ENCODE results near the gene STPG1.

Gene STPG1

GRCh38 chr1:24316645-24317044, 96.9 kb downstream of the STPG1 start:
- H3K27ac ChIP-seq, result no peak overlapping the region
- no peak for DNase-seq
- peaks cover 48% of the 10 kb centered on the region for H3K27me3 ChIP-seq (replicated peaks)
- no peak for TF ChIP-seq CTCF (IDR thresholded peaks at IDR 0.05; ENCODE audit: low read depth, low read length, missing control alignments)
- H3K4me3 ChIP-seq (ENCODE audit: low read depth, low read length), result no peak overlapping the region
- no peaks in the 10 kb centered on the region for H3K36me3 ChIP-seq (replicated peaks)
- in situ Hi-C loops (cut with HindIII; ENCODE audit: low pct_ligation_motif_present, low sequenced_read_pairs), result no loop called here

- Histone ChIP-seq H3K4me3 (ENCODE audit: low read depth, low read length) (no peak overlapping the region), H3K36me3 (replicated peaks) (no peaks in the 10 kb centered on the region), H3K27ac (no peak overlapping the region), H3K27me3 (replicated peaks) (peaks cover 40% of the 10 kb centered on the region)
- no peak for TF ChIP-seq CTCF (IDR thresholded peaks at IDR 0.05; ENCODE audit: low read depth, low read length, missing control alignments)
- in situ Hi-C loops (cut with HindIII; ENCODE audit: low pct_ligation_motif_present, low sequenced_read_pairs), result no loop called here
- DNase-seq, result no peak
Measured at GRCh38 chr1:24315391-24315790, 98.2 kb downstream of the STPG1 start.

- Histone ChIP-seq H3K36me3 (replicated peaks) (no peaks in the 10 kb centered on the region), H3K4me3 (ENCODE audit: low read depth, low read length) (no peak overlapping the region), H3K27ac (no peak overlapping the region), H3K27me3 (replicated peaks) (peaks cover 10% of the 10 kb centered on the region)
- TF ChIP-seq CTCF (IDR thresholded peaks at IDR 0.05; ENCODE audit: low read depth, low read length, missing control alignments), result no peak
- in situ Hi-C loops (cut with HindIII; ENCODE audit: low pct_ligation_motif_present, low sequenced_read_pairs), result no loop called here
- no peak for DNase-seq
Measured at GRCh38 chr1:24311741-24312140, 101.8 kb downstream of the STPG1 start.

GRCh38 chr1:24311234-24311633, 102.3 kb downstream of the STPG1 start:
- in situ Hi-C loops (cut with HindIII; ENCODE audit: low pct_ligation_motif_present, low sequenced_read_pairs), result no loop called here
- Histone ChIP-seq H3K27ac (no peak overlapping the region), H3K27me3 (replicated peaks) (peaks cover 9% of the 10 kb centered on the region), H3K4me3 (ENCODE audit: low read depth, low read length) (no peak overlapping the region), H3K36me3 (replicated peaks) (no peaks in the 10 kb centered on the region)
- no peak for TF ChIP-seq CTCF (IDR thresholded peaks at IDR 0.05; ENCODE audit: low read depth, low read length, missing control alignments)
- no peak for DNase-seq

- in situ Hi-C loops (cut with HindIII; ENCODE audit: low pct_ligation_motif_present, low sequenced_read_pairs), result no loop called here
- Histone ChIP-seq H3K27ac (no peak overlapping the region), H3K27me3 (replicated peaks) (peaks cover 5% of the 10 kb centered on the region), H3K36me3 (replicated peaks) (no peaks in the 10 kb centered on the region), H3K4me3 (ENCODE audit: low read depth, low read length) (no peak overlapping the region)
- DNase-seq, result no peak
- TF ChIP-seq CTCF (IDR thresholded peaks at IDR 0.05; ENCODE audit: low read depth, low read length, missing control alignments), result no peak
Measured at GRCh38 chr1:24309762-24310485, 103.7 kb downstream of the STPG1 start.
